ENCODE measurements around the gene DMC1.
A peak's percentile ranks its signal among the peaks of the same experiment; 100 is the strongest.

The DMC1 gene

DNA sequence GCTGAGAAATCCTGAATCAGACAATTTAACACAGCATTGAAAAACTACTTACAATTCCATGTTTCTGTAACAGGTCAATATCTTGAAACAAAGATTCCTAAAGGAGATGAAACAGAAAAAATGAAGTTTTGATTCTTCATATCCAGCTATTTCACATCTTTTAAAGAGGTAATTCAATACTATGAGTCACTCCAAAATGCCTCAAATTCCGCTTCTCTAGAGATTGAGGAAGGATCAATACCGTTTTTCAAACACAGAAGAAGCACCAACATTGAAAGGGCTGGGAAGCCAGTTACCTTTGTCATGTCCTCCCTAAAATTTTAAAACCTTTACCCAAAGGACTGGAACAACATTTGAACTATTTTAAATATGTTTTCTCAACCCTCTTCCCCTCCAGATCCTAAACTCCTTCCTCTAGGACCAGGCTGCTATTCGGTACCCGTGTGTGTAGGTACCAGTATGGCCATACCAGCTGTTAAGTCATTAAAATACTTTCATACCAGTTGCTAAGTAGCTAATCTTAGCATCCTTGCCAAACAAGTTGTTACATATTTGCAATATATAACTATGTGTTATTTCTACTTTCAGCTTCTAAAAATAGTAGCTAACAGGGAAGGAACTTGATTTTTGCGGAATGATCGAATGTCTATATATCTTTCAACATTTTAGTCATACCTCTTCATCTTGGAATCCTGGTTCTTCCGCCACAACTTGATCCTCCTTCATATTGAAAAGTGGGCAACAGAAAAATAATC lies 2.3 kb downstream of the DMC1 start:
- no peak for DNase-seq (ENCODE audit: low read depth)

DNA sequence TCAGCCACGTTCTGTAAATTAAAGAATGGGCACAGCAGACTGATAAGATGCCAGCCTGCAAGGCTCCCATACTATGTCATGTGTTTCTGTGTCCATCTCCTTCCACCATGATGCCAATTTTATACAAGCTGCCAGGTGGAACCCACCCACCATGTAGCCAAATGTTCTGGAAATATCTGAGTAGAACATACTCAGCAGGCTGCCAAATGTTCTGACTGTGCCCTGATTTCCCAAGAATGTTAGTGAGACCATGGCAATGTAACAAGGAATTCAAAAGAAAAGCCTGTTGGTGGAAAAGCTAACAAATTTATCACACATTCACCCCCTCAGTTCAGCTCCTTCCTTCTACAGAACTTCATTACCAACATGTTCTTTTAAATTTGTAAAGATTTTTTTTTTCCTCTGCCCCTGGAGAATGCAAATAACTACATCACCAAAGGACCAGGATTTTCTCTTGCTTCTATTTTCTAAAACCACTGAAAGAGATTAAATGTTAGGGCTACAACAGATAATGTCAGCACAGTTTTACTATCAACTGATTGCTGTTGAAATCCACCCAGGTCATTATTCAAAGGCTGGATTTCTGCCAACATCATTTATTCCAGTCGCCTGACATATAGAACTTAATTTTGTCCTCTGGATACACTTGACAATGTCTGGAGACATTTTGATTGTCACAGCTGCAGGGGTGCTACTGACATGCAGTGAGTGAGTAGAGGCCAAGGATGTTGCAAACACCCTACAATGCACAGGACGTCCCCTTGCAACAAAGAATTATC lies 3.1 kb downstream of the DMC1 start:
- DNase-seq (ENCODE audit: low read depth): no peak

DNA sequence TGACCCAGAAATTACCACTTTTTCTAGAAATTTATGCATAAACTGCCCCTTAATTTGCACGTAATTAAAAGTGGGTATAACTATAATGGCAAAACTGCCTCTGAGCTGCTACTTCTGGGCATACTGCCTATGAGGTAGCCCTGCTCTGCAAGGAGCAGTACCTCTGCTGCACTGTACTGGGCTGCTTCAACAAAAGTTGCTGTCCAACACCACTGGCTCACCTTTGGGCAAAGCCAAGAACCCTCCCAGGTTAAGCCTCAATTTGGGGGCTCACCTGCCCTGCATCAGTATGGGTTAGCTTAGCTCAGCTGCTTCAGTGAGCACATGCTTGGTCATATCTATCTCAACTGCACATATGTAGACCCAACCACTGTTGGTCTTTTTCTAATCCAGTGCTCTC lies 4.5 kb downstream of the DMC1 start:
- no peak for DNase-seq (ENCODE audit: low read depth)

DNA sequence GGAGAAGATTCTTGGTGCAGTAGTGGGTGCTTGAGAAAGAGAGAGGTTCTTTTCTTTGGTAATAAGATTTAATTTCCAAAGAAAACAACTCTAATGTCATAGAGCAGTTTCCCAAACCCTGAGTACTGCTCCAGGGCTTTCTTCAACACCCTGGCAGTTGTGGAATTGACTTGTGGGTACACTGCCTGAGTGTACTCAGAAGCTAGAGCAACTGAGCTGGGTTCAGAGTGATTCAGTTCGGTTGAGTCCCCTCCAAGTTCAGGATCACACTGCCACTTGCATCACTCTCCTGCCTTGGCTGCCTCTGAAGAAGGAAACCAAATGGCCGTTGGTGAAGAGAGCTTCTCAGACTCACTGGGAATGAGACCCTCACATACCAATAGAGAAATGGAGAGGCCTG lies 5.3 kb downstream of the DMC1 start:
- DNase-seq (ENCODE audit: low read depth): no peak

DNA sequence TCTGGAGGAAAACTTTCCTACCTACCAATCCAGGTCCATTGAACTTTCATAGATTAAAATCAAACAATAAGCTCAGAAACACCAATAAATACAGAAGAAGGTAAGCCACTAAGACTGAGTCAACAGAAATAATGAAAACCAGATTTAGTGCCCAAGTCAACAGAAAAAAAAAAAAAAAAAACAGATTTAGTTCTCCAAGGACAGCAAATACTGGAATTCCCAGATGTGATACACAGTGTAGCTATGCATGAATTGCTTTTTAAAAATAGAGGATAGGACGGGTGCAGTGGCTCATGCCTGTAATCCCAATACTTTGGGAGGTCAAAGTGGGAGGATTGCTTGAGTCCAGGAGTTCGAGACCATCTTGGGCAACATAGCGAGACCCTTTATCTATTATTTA lies 15.7 kb downstream of the DMC1 start:
- DNase-seq (ENCODE audit: low read depth): no peak

DNA sequence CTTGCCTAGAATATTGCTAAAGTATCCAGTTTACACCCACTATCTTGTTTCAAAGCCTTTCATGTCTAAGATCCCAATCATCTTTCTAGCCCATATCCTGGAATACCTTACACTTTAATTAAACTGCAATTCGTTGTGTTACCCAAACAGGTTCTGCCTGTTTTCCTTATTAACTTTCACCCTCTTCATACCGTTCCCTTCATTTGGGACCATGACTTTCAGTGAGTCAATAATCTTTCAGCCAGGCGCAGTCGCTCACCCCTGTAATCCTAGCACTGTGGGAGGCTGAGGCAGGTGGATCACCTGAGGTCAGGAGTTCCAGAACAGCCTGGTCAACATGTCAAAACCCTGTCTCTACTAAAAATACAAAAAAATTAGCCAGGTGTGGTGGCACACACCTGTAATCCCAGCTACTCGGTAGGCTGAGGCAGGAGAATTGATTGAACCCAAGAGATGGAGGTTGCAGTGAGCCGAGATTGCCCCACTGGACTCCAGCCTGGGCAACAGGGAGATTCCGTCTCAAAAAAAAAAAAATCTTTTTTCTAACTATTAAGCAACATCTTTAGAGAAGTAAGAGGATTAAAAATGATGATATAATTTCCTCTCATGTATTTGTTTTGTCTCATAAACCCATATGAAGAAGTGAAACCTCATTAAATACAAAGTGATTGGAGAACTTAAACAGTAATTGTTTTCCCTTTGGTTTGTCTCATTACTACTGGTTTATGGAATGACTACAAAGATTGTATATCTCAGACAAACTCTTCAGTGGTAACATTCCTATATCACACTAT lies 20.7 kb downstream of the DMC1 start:
- DNase-seq (ENCODE audit: low read depth): no peak

DNA sequence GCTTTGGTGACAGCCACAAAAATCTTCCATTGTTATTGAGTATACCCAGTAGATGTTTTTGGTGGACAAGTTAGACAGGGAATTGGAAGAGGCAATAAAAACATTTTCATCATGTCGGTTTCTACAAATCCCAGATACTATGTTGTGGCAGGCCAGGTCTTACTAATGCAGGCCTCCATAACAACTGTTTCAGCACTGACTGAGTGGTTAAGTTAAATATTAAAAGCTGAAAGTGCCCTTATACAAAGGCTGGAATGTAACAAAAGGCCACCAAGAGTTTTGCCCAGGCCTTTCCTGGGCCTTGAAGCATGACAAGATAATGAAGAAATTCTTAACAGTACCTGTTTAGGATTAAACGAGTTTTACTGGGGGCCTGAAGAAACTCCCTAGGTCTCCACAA lies 29.3 kb downstream of the DMC1 start:
- no peak for DNase-seq (ENCODE audit: low read depth)

DNA sequence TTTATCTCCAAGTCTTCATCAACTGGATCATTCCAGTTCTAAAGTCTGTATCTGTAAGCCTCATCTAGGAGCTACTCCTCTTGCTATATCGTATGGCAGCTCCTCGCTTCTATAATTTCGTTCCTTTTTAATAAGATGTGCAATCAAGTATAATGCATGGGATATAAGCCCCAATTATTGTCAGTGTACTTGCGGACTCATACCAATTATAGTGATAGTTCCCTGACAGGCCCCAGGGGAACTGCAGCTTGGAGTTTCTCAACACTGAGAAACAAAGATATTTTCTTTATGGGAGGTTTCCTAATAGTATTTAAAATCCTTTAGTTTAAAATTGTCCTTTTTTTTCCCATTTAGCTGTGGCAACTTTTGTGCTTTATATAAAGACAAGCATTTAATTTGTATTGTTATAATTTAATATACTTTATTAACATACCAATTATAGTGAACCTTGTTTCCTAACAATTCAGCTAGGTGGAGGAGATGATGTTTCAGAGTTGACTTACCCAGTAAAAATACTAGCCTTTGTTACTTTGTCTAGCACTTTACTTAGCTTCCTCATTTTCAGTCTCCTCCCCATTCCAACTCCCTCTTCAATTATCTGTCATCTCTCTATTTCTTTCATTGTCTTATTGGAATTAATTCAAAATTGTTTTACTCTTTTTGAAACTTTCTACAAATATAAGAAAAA lies 38.6 kb downstream of the DMC1 start:
- DNase-seq (ENCODE audit: low read depth): no peak

DNA sequence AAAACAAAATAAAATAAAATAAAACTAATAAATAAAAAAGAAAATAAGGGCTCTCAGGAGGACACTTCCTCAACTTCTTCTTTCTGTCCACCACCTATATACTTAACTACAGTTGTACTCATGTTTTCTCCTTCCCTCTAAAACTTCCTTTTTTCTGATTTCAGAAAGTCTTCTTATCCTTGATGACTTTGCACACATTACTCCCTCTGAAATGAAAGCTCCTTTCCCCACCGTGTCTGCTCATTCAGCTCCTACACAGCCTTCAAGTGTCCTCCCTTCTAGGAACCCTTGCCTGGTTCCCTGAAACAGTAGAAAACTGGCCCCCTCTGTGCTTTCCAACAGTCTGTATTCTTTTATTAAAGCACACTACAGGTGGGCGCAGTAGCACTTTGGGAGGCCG lies 45.6 kb downstream of the DMC1 start:
- DNase-seq (ENCODE audit: low read depth): no peak

DNA sequence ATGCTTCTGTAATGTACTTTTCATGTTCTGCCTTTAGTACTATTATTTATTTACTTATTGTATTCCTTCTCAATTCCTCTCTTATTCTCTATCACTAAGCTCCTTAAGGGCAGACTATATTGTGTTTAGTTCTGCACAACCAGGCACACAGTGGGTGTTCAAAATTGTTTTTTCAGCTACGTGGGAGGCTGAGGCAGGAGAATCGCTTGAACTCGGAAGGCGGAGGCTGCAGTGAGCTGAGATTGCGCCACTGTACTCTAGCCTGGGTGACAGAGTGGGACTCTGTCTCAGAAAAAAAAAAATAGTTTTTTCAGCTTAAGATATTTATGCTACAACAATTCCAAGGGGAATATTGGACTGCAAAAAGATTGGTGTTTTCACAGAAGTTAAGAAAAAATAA lies 46.5 kb downstream of the DMC1 start:
- DNase-seq (ENCODE audit: low read depth): no peak

DNA sequence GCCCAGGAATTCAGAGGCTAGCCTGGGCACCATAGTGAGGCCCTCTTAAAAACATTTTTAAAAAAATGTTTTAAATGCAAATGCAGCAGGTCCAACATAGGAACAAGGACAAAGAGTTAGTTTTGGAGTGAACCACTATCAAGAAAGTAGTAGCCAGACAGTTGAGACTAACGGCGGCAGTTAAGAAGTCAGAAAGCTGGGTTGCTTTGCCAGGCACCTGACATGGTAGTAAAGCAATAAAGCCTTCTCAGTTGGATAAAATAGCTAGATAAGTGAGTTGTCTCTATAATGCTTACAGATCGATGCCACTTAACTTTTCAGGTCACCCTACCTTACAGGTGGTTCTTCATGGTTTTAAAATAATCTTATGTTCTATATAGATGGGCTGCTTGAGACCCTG lies 47.0 kb downstream of the DMC1 start:
- DNase-seq (ENCODE audit: low read depth): no peak

DNA sequence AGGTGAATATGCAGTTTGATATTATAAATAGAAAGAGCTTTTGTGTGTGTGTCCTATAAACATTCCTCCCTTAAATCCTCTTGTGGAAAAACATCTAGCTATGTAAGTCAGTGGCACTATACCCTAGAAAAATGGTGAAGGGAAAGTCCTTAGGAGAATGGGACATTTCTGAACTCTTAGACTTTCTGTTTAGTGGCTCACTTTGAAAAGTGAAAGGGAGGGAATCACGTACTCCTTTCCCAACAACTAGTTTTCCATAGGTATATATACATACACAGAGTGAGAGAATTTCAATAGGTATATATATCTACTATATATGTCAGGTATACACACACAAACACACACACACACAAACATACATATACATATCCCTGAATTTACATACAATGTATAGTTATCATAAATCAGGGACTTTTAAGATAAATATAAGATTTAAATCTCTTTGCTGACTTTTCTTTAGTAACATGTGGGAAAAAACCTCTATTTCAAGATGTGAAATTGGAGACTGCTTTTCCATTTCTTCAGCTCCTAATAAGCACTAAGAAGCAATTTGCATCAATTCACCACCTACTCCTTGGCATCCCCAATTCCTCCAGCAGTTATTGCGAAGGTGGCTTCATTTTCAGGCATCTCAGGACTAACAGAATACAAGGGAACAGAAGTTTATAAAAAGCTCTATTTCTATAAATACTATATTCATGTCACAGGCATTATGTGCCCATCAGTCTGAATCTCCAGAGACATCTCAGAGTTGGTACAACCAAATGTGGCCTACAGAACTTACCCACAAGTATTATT lies 50.3 kb downstream of the DMC1 start:
- DNase-seq (ENCODE audit: low read depth): no peak

DNA sequence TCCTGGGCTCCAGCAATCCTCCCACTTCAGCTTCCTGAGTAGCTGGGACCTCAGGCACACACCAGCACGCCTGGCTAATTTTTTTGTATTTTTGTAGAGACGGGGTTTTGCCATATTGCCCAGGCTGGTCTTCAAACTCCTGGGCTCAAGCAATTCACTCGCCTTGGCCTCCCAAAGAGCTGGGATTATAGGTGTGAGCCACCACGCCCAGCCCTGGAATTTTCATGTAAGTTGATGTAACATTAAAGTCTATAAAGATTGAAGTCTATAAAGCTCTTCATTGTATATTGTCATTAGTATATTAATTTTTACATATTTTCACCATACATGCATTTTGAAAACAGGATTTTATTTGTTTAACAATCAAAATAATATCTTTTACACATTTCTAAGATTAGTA lies 51.4 kb downstream of the DMC1 start:
- no peak for DNase-seq (ENCODE audit: low read depth)

DNA sequence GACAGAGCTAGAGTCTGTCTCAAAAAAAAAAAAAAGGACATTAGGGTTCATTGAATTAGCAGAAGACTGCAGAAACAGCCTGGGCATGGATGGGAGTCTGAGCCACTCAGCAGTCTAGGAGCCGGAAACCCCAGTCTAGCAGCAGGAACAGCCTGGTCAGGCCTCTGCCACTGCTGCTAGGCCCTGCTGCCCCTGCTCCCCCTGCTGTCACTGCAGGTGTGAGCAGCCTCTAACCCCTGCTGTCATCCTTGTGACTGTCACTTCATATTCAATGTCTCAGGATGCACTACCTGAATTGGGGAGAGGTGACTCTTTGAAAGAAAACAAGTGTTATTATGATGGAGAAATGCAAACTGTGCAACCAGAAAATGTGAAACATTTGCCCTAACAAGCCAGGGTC lies 56.9 kb downstream of the DMC1 start:
- no peak for DNase-seq (ENCODE audit: low read depth)

DNA sequence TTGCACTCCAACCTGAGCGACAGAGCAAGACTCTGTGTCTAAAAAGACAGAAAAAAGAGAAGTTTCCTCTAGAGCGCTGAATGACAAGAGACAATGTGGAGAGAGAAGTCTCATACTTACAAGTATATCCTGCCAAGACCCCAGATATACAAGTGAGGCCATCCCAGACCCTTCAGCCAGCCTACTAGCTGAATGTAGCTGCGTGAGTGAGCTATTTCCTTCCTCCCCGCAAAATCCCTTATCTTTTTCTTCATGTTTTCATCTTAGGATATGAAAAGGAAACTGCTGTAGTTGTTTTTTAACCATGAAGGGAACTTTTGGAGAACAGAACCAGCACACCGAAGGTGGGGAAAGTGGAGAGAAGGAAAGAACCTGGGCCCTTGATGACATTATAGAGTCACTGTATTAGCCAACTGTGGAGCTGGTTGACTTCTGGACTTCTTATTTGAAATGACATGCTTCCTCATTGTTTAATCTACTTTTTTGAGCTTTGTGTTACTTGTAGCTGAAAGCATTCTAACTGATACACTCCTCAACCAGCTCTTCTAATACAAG lies 59.5 kb downstream of the DMC1 start:
- DNase-seq (ENCODE audit: low read depth): no peak

DNA sequence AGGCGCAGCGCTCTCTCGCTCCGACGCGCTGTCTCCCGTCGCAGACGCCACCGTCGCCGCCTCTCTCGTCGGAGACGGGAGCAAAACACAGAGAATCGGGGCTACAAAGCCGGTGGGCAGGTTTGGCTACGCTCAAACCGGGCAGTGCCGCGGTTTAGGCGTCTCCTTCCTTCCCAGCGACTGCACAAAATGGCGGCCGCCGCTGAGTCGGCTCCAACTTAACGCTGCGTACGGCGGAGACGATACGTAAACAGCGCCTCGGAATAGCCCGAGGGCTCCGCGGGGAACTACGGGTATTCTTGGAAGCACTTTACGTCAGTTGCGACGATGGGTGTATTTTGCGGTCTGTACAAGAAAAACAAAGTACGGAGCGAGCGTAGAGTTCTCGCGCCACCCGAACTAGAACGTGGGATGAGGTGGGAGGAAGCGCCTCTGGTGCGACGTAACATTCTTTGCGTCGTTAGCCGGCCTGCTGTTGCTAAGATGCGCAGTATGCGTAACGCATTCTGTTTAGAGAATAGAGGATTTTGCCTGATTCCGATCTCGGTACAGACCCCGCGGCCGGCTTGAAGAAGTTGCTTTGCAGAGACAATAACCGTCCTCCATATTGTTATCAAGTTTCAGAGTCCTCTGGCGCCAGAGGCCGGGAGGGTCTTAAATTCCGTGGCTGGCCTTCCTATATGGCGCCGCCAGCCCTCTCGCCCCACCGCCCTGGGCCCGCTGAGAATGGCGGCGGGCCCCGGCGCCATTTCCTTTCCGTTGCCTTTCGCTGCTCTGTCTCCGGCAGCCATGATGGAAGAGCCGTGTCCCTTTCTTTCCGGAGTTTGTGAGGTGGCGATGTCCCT lies 63.6 kb downstream of the DMC1 start, which contains the start of gene DDX17:
Gene DDX17 (minus strand): TSS at position 194 of the 845 bp plus-strand sequence.
- DNase-seq (ENCODE audit: low read depth): peak; percentile 89

DNA sequence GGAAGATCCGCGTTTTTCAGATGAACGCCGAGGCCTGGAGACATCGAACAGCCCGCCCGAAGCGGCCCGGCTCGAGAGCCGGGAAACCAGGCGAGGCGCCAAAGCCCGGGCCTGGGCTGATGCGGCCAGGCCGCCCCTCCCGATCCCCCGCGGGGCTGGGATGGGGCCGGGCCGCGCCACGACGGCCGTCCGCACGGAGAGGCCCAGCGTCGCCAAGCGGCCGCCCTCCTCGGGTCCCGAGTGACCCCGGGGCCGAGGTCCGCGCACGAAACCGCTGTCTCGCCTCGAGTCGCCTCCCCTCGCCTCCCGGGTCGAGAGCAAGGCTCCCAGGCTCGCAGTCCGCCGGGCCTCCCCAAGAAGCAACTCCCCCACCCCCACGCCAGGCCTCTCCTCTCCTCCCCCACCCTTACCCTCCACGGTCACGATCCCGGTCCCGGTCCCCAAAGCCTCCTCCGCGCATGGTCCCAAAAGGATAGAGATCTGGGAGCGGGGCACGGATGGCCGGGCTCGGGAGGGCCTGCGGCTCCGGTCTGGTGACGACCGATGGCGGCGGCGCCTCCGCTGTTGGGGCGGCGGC lies 64.4 kb downstream of the DMC1 start:
- DNase-seq (ENCODE audit: low read depth): peak; percentile 51

DNA sequence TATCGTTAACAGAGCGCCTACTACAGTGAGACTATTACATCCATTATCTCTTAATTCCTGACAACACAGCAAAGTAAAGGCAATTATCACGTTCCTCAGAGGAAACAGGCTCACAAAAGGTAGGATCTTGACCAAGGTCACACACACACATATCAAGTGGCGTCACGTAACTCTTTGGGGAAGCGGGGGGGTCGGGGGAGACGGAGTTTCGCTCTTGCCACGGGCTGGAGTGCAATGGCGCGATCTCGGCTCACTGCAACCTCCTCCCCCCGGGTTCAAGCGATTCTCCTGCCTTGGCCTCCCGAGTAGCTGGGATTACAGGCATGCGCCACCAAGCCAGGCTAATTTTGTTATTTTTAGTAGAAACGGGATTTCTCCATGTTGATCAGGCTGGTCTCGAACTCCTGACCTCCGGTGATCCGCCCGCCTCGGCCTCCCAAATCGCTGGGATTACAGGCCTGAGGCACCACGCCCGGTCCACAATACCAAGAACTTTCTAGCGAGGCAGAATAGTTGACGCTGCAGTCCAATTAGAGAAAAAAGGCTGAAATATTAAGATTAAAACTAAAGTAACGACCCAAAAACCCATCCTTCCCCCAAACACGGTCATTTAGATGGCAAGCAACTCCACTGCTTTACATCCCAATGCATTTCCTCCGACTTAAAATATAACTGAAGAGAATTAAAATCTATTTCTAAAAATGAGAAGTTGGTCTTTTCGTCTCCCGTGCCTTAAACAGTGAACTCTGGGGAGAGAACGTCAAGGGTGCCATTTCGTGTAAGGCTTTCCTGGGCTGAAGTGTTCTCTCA lies 65.0 kb downstream of the DMC1 start:
- DNase-seq (ENCODE audit: low read depth): peak; percentile 39

DNA sequence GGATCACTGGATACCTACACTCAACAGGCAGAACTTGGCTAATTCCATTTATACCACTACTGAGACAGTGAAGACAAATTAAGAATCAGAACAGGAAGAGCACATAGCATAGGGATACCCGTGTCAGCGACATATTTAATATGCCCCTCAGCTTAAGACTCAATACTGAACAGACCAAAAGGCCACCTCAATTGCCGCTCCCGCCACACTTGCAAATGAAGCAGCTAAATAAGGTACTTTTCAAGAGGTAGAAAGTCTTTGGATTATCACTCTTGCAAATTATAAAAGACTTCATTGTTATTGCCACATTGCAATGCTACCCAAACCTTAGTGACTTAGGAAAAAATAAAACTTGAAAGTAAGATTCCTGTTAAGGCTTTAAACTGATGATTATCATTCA lies 67.0 kb downstream of the DMC1 start:
- DNase-seq (ENCODE audit: low read depth): no peak

All from activated T-helper 9 cell treated with anti-CD3 and anti-CD28 coated beads, Interleukin-2, amount 50 U/mL, for 16 hours (primary cell).